GM11168 (cell line): ENCODE data around the gene HDAC5.
"Not testable (repeated sequence)": the region's sequence is repeated elsewhere in the genome, so short reads cannot be mapped to it uniquely, and the experiment has no call there.

Source experiments
- in situ Hi-C: fragments of 300-500 bp; cut with MboI; formaldehyde crosslinking; loops from one replicate; pipeline ENCODE4 v1.12.0; 2022; ENCODE audit warnings: low sequenced_read_pairs; ENCODE audit not compliant: unreplicated experiment

HDAC5 gene

GRCh38 chr17:44043272-44043696, 80.2 kb downstream of the HDAC5 start:
- in situ Hi-C loops = no loop called here

DNA sequence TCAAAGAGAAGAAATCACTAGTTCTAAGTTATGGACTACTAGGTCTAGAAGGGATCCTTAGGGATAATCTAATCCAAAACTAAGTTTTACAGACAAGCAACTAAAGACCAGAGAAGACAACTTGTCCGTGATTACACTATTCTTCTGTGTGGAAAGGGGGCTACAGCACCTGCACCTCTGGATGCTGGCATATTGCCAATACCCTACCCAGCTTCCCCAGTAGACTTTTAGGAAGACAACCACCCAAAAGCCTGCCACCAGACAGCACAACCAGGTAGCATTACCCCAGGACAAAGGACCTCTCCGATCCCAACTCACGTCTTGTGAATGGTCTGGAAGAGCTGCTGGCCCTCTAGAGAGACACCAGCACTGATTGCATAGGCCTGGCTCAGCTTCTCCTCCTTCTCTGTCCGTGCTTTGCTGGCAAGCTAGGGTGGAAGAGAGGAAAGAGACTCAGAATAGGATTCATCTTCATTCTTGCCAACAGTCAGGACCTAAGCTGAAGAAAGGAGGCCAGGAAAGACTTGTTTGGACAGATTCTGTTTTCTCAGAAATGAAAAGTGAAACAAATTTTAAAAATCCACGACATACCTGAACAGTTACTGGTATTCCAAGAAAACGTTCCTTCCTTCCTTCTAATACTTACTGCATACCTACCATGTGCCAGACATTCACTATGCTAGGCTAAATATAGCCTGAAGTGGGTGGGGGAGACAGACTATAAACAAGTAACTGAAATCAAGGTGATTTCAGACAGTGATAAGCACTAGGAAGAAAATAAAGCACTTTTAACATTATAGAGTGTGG, 83.4 kb downstream of the HDAC5 start:
- in situ Hi-C loops = no loop called here

- in situ Hi-C loops = no loop called here
Measured at GRCh38 chr17:44038604-44039011, 84.8 kb downstream of the HDAC5 start.

- in situ Hi-C loops = no loop called here
Measured at GRCh38 chr17:44037471-44037870, 86.0 kb downstream of the HDAC5 start.

- in situ Hi-C loops = not testable (repeated sequence)
Measured at GRCh38 chr17:44034688-44035087, 88.8 kb downstream of the HDAC5 start.

- in situ Hi-C loops = no loop called here
Measured at GRCh38 chr17:44033861-44034408, 89.5 kb downstream of the HDAC5 start.

- in situ Hi-C loops = no loop called here
Measured at GRCh38 chr17:44030482-44030881, 93.0 kb downstream of the HDAC5 start.

DNA sequence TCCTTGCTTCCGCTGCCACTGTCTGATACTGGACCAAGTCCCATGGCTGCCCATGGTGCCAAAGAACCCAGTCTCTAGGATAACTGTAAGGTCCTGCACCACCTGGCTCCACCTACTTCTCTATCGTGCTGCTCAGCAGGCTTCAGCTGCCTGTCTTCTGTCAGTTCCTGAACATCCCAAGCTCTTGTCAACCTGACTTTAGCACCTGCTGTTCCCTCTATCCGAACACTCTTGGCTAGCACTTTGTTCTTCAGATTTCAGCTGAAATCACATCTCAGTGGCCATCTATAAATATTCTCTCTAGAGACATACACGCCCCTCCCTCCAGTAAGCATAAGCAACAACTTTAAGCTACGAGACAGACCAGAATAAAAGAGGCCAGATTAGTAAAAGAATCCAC, 93.7 kb downstream of the HDAC5 start:
- in situ Hi-C loops = no loop called here
